CD4-positive, CD25-positive, alpha-beta regulatory T cell (primary cell): Measurements from ENCODE around the gene TCF7L1. TPM values are rescaled to one million over a fixed set of nuclear protein-coding genes. Genes with fewer than 3 reads are reported as not detected.
A peak's percentile ranks its signal among the peaks of the same experiment; 100 is the strongest.
"Not testable (repeated sequence)": the region's sequence is repeated elsewhere in the genome, so short reads cannot be mapped to it uniquely, and the experiment has no call there.

Source experiments
- ATAC-seq, 2 donors: fragments of 150-1000 bp; cut with Tn5 transposase; one replicate each; pipeline ENCODE4 v1.10.0; 2021; ENCODE audit warnings: low read depth in 2 of 2, moderate number of reproducible peaks in 2 of 2, moderate library complexity in 1 of 2
- DNase-seq, 3 donors: peaks; one replicate each; pipeline versions ENCODE4 v3.0.0 to v3.0.0-alpha.2; 2012 to 2022; ENCODE audit warnings: mixed read lengths in 1 of 3
- H3K27ac ChIP-seq: one replicate; pipeline ENCODE4 v1.7.0; 2013; ENCODE audit warnings: mild to moderate bottlenecking, low read length; ENCODE audit not compliant: insufficient read depth, poor library complexity, severe bottlenecking
- H3K27me3 ChIP-seq: one replicate; pipeline ENCODE4 v1.7.0; 2013; ENCODE audit warnings: low read length; ENCODE audit not compliant: control insufficient read depth, insufficient read depth
- H3K36me3 ChIP-seq: one replicate; pipeline ENCODE4 v1.7.0; 2013; ENCODE audit warnings: mild to moderate bottlenecking, low read length, moderate library complexity; ENCODE audit not compliant: control insufficient read depth, insufficient read depth
- H3K4me1 ChIP-seq: 2 replicates; pipeline ENCODE4 v1.7.0; 2013; ENCODE audit warnings: mild to moderate bottlenecking, low read length; ENCODE audit not compliant: insufficient read depth, control insufficient read depth, poor library complexity, severe bottlenecking
- H3K4me3 ChIP-seq: one replicate; pipeline ENCODE4 v1.7.0; 2013; ENCODE audit warnings: low read depth, mild to moderate bottlenecking, low read length, moderate library complexity
- H3K9me3 ChIP-seq, 2 experiments: 1 replicate in 1 of 2; 2 replicates in 1 of 2; pipeline ENCODE4 v1.7.0; 2013; ENCODE audit warnings: low read length in 2 of 2, mild to moderate bottlenecking in 1 of 2, moderate library complexity in 1 of 2; ENCODE audit not compliant: control insufficient read depth in 2 of 2
- H3K27ac Mint-ChIP-seq, 3 donors: one replicate each; pipeline ENCODE4 v1.8.0; 2020 to 2022; ENCODE audit warnings: mild to moderate bottlenecking in 3 of 3, mixed read lengths in 3 of 3, moderate library complexity in 2 of 3
- H3K27me3 Mint-ChIP-seq: one replicate; pipeline ENCODE4 v1.8.0; 2022; ENCODE audit warnings: mild to moderate bottlenecking, mixed read lengths
- H3K36me3 Mint-ChIP-seq: one replicate; pipeline ENCODE4 v1.8.0; 2020; ENCODE audit warnings: mixed read lengths
- H3K4me1 Mint-ChIP-seq, 4 donors: one replicate each; pipeline ENCODE4 v1.8.0; 2020 to 2022; ENCODE audit warnings: mixed read lengths in 4 of 4, mild to moderate bottlenecking in 1 of 4
- H3K4me3 Mint-ChIP-seq, 4 donors: one replicate each; pipeline ENCODE4 v1.8.0; 2020 to 2022; ENCODE audit warnings: mild to moderate bottlenecking in 4 of 4, mixed read lengths in 4 of 4, moderate library complexity in 3 of 4
- H3K9me3 Mint-ChIP-seq, 7 donors: one replicate each; pipeline ENCODE4 v1.8.0; 2020 to 2022; ENCODE audit warnings: mixed read lengths in 7 of 7, mild to moderate bottlenecking in 3 of 7, moderate library complexity in 2 of 7
- polyA plus RNA-seq, 4 donors: library from polyadenylated mRNA; unstranded; fragments of 300-500 nt; fragmentation: Illumina TruSeq; gene quantifications; one replicate each; pipeline ENCODE4 v1.2.3, GENCODE V29; 2021
- total RNA-seq: library from RNA; stranded (reverse); gene quantifications from one replicate; pipeline ENCODE4 v1.2.3, GENCODE V29; 2022

Gene TCF7L1
- total and polyA plus RNA-seq, 5 donors from 2014 or later: 0.07 to 0.10 TPM; not detected in 3

DNA sequence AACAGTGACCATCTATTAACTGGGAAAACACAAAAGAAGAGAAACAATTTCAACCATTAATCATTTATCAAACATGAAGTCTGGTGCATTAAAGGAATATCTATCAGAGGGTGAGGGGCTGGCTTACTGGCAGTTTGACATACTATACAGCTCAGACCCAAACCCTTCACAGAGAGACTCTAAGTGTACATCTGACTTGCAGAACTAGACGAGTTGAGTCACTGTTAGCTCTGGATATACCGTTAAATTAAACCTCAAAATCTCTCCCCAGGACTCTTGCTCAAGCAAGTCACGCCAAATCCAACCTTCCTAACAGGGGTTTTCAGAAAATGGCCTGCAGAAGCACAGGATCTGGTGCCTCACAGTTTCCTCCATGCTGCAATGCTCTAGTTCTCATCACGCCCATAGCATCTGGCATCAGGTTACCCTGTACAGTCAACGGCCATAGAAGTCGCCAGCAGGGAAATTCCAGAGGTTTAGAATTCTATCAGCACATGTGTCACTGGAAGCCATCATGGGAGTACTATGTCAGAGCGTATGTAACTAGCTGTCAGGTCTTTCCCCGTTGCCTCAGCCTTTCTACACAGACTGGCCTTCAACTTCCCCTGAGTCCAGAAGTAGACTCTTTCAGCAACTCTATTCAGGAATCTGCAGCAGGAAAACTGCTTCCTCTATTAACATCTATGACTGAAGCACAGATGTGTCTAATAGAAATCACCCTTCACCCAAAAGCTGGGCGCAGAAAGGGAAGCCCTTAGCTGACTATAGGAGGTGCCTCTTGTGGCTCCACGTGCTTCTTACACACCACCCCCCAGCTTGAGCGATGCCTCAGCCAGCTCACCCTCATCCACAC lies 185.3 kb downstream of the TCF7L1 start:
- Histone ChIP-seq H3K27me3 (no peaks in the 10 kb centered on the region), H3K4me1 (peaks cover 57% of the 10 kb centered on the region), H3K36me3 (peaks cover 84% of the 10 kb centered on the region), H3K4me3 (peak overlapping the region; percentile 61), H3K9me3 (no peaks in the 10 kb centered on the region), H3K27ac (peak overlapping the region; percentile 34)
- H3K4me1 Mint-ChIP-seq: peaks cover 26 to 78% (median 59%) of the 10 kb centered on the region in 4 donors
- no peak for DNase-seq
- H3K36me3 Mint-ChIP-seq: peaks cover 63% of the 10 kb centered on the region
- ATAC-seq: peak; percentile 61 to 63
- H3K27ac Mint-ChIP-seq: peak overlapping the region; percentile 28 to 76 (median 72)
- no peaks in the 10 kb centered on the region for H3K9me3 Mint-ChIP-seq
- peak overlapping the region; percentile 44 to 100 (median 86) for H3K4me3 Mint-ChIP-seq
- no peaks in the 10 kb centered on the region for H3K27me3 Mint-ChIP-seq

DNA sequence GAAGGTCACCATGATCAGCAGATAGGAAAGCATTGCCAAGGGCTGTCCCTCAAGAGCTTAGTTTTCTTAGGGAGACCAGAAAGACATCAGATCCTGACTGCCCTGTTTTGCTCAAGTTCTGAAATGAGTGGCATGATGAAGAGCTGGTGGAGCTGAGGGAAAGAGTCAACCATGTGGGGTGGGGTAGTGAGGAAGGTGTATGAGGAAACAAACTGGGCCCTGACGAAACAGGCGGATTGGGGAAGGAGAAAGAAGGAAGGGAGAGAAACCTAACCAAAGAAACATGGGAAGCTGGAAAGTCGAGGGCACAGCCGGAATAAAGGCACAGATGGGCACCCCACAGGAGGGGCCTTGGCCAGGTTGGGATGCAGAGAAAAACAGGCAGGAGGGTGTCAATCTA lies 186.6 kb downstream of the TCF7L1 start:
- H3K27me3 ChIP-seq: no peaks in the 10 kb centered on the region
- peaks cover 70% of the 10 kb centered on the region for H3K4me1 ChIP-seq
- ATAC-seq (no peak), DNase-seq (no peak)
- Mint-ChIP-seq H3K4me1 (peaks cover 28 to 82% (median 64%) of the 10 kb centered on the region in 4 donors), H3K36me3 (peaks cover 67% of the 10 kb centered on the region), H3K27ac (peak overlapping the region; percentile 28 to 87 (median 44)), H3K4me3 (peak overlapping the region; percentile 44 to 100 (median 98)), H3K9me3 (no peaks in the 10 kb centered on the region), H3K27me3 (no peaks in the 10 kb centered on the region)
- H3K4me3 ChIP-seq: peak overlapping the region; percentile 30
- H3K9me3 ChIP-seq: no peaks in the 10 kb centered on the region
- H3K27ac ChIP-seq: peak overlapping the region; percentile 56
- H3K36me3 ChIP-seq: peaks cover 85% of the 10 kb centered on the region

DNA sequence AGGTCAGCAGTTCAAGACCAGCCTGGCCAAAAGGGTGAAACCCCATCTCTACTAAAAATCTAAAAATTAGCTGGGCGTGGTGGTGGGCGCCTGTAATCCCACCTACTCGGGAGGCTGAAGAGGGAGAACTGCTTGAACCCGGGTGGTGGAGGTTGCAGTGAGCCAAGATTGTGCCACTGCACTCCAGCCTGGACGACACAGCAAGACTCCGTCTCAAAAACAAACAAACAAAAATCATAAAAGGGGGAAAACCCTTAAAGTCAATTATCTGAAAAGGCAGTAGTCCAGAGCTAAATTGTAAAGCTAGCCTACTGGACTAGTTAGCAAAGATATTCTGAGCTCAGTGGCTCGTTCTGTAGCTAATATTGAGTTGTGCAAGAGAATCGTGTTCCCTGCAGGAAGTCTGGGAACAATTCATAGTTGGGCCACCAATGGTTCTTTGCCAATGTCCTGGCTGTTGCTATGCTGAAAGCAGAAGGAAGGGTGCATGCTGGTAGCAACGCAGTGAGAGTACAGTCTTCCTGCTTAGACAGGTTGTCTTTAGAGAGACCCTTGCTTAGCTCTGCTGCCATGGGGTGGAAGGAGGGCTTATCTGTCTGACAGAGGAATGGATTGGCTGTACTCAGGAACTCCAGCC lies 190.3 kb downstream of the TCF7L1 start:
- Histone ChIP-seq H3K27ac (peak overlapping the region; percentile 24), H3K4me3 (peak overlapping the region; percentile 63), H3K9me3 (no peaks in the 10 kb centered on the region), H3K36me3 (peaks cover 73% of the 10 kb centered on the region), H3K4me1 (peaks cover 89% of the 10 kb centered on the region), H3K27me3 (no peaks in the 10 kb centered on the region)
- Mint-ChIP-seq H3K4me1 (peaks cover 35 to 93% (median 70%) of the 10 kb centered on the region in 4 donors), H3K36me3 (peaks cover 76% of the 10 kb centered on the region), H3K27me3 (peaks cover 16% of the 10 kb centered on the region), H3K27ac (peak overlapping the region; percentile 38 to 100 (median 82)), H3K9me3 (no peaks in the 10 kb centered on the region), H3K4me3 (peak overlapping the region; percentile 96 to 100 (median 100))
- ATAC-seq (no peak), DNase-seq (no peak)

DNA sequence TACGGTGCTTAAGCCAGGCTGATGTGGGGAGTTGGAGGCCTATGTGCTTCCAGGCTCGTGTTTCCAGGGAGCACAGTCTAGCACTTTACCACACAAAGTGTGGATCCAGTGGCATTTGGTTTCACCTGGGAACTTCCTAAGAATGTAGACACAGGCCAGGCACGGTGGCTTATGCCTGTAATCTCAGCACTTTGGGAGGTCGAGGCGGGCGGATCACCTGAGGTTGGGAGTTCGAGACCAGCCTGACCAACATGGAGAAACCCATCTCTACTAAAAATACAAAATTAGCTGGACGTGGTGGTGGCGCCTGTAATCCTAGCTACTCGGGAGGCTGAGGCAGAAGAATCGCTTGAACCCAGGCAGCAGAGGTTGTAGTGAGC lies 190.8 kb downstream of the TCF7L1 start:
- peak overlapping the region; percentile 99 for H3K4me3 ChIP-seq
- not testable (repeated sequence) for H3K27me3 ChIP-seq, H3K9me3 Mint-ChIP-seq, DNase-seq, ATAC-seq, H3K9me3 ChIP-seq
- peaks cover 70% of the 10 kb centered on the region for H3K36me3 Mint-ChIP-seq
- H3K4me1 Mint-ChIP-seq: peaks cover 35 to 93% (median 69%) of the 10 kb centered on the region in 4 donors
- peak overlapping the region; percentile 96 to 100 (median 100) for H3K4me3 Mint-ChIP-seq
- H3K27ac Mint-ChIP-seq: peak overlapping the region; percentile 38 to 100 (median 82)
- H3K27ac ChIP-seq: peak overlapping the region; percentile 97
- peaks cover 69% of the 10 kb centered on the region for H3K36me3 ChIP-seq
- peaks cover 89% of the 10 kb centered on the region for H3K4me1 ChIP-seq
- H3K27me3 Mint-ChIP-seq: peaks cover 18% of the 10 kb centered on the region

DNA sequence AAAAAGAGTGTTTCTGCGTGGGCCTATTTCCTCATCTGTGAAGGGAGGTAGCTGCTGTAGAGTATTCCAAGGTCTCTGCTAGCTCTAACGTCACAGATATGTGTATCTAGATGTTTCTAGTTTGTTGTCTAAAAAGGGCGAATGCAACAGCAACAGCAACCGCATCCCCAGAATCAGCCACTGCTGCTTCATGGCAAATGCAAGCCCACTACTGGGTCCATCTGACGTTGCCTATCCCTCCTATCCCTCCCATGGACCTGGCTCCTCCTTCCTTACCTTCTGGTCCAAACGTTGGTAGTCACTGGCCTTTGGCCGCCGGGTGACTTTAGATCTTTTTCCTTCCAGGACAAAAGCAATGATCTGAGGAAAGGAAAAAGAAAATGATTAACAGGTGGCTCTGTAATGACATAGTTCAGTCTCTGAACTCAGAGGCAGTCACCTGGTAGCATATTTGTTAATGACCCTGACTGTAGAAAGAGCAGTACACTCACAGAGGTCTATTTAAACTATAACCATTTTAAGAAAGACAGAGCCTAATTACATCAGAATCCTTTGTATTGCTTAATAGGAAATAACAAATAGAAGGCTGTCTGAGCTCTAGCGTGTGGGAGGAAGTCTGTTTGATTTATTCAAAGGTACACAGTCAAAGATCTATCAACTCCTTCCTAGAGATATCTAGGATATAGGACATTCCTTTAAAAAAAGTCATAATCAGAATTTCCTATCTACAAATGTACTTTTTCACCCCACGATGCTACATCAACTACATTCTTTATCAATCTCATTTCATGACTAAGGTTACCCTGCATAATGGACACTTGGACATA lies 191.7 kb downstream of the TCF7L1 start:
- Mint-ChIP-seq H3K4me3 (peak overlapping the region; percentile 96 to 100 (median 100)), H3K9me3 (no peaks in the 10 kb centered on the region)

DNA sequence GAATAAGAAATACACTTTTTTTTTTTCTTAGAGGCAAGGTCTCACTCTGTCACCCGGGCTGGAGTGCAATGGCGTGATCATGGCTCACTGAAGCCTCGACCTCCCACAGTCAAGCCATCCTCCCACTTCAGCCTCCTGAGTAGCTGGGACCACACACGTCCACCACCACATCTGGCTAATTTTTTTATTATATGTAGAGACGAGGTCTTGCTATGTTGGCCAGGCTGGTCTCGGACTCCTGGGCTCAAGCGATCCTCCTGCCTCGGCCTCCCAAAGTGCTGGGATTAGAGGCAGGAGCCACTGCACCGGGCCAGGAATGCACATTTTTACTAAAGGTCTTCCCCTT lies 192.2 kb downstream of the TCF7L1 start:
- DNase-seq: no peak
- Histone ChIP-seq H3K4me1 (peaks cover 79% of the 10 kb centered on the region), H3K36me3 (peaks cover 56% of the 10 kb centered on the region), H3K27ac (peak overlapping the region; percentile 97), H3K27me3 (no peaks in the 10 kb centered on the region), H3K4me3 (peak overlapping the region; percentile 99), H3K9me3 (no peaks in the 10 kb centered on the region)
- Mint-ChIP-seq H3K4me3 (peak overlapping the region; percentile 96 to 100 (median 100)), H3K9me3 (no peaks in the 10 kb centered on the region), H3K36me3 (peaks cover 59% of the 10 kb centered on the region), H3K27me3 (peaks cover 18% of the 10 kb centered on the region), H3K4me1 (peaks cover 36 to 86% (median 61%) of the 10 kb centered on the region in 4 donors), H3K27ac (peak overlapping the region; percentile 84 to 100 (median 100))
- no peak for ATAC-seq

More for the DNA sequence above, 191.7 kb downstream of the TCF7L1 start:
- Histone ChIP-seq H3K27ac (peak overlapping the region; percentile 97), H3K4me1 (peaks cover 85% of the 10 kb centered on the region), H3K36me3 (peaks cover 62% of the 10 kb centered on the region), H3K9me3 (no peaks in the 10 kb centered on the region), H3K27me3 (no peaks in the 10 kb centered on the region), H3K4me3 (peak overlapping the region; percentile 99)
- Mint-ChIP-seq H3K36me3 (peaks cover 65% of the 10 kb centered on the region), H3K4me1 (peaks cover 36 to 92% (median 66%) of the 10 kb centered on the region in 4 donors), H3K27ac (peak overlapping the region; percentile 84 to 100 (median 100)), H3K27me3 (peaks cover 18% of the 10 kb centered on the region)
- peak in 1 of 3 donors; percentile 37 for DNase-seq
- no peak for ATAC-seq
